Mesenteric fat pad (tissue), 1 donor: ENCODE data around the gene SNRNP70. TPM values are rescaled to one million over a fixed set of nuclear protein-coding genes. Genes with fewer than 3 reads are reported as not detected.
"Not testable (repeated sequence)": the region's sequence is repeated elsewhere in the genome, so short reads cannot be mapped to it uniquely, and the experiment has no call there.

Experiments
- DNase-seq: peaks from one replicate; pipeline ENCODE4 v3.0.0-alpha.2; 2020; ENCODE audit warnings: low spot score
- total RNA-seq: library from RNA; stranded (reverse); fragmentation: NEBNext Ultra II Directional; extraction: Animal tissue kit (Norgen Biotek cat#: 25700); gene quantifications from one replicate; pipeline ENCODE4 v1.2.1, GENCODE V29; 2021
- donor health status: DM: yes; HTN: yes; CAD: no.

The SNRNP70 gene
- total RNA-seq, 1 donor from 2014 or later: 148 TPM

GRCh38 chr19:49064029-49064629, 21.1 kb upstream of the SNRNP70 start:
- DNase-seq: no peak

DNA sequence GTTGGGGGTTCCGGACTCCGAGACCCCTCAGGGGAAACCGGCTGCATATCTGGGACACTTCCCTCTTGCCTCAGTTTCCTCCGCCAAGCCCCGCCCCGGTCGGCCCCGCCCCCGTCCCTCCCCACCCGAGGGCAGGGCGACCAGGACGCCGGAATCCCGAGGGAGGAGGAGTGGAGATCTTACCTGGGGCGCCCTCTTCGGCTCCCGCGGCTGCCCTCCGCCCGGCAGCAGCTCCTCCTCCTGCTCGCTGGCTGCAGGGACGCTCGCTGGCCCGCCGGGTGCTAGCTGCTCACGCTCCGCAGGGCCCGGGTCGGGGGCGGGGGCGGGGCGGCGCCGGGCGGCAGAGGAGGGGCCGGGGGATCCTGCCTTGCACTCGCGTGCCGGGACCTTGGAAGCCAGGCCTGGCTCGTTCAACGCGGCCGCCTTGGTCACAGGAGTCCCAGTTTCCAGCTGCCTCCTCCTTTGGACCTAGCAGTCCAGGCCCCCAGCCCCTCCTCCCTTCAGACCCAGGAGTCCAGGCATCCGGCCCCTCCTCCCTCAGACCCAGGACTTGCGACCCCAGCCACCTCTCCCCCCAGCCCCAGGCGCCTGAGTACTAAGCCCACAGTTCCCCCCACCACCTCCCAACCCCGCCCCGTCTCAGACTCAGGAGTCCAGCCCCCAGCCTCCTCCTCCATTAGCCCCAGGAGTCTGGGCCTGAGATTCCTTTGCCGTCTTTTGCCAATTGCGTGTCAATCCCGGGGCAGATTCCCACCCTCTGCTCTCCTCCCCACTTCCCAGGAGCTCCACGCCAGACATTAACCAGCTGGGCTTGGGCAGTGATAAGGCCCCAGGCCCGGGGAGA, 20.3 kb upstream of the SNRNP70 start, which contains the start of gene NTF4:
Gene NTF4 (minus strand): TSS at position 51 of the 844 bp plus-strand sequence. CDS start 2,821 bp downstream, outside the sequence.
- DNase-seq: no peak

DNA sequence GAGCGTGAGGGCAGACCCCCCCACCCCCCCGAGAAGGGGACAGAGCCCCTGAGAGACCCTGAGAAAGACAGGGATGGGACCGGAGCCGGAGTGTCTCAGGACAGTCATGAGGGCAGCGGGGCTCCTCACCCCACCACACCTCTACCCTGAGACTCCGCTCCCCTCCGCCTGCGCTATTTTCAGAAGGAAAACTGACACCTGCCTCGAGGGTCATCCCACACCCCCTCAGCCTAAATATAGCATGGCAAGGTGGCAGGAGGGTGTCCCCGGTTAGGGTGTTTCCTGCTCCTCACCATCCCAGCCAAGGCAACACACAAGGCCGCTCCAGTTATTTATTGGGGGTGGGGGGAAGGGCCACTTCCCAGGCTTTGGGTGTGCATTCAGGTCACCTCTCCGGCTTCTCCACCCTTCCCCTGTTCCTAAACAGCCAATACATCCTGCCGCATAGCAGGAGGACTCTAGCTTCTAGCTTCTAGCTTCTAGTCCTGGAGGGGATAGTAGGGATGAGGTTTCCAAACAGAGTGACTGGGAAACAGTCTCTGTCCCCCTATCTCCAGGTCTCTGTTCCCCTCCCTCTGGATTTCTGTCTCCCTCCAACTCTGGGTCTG, 19.2 kb upstream of the SNRNP70 start:
- no peak for DNase-seq

DNA sequence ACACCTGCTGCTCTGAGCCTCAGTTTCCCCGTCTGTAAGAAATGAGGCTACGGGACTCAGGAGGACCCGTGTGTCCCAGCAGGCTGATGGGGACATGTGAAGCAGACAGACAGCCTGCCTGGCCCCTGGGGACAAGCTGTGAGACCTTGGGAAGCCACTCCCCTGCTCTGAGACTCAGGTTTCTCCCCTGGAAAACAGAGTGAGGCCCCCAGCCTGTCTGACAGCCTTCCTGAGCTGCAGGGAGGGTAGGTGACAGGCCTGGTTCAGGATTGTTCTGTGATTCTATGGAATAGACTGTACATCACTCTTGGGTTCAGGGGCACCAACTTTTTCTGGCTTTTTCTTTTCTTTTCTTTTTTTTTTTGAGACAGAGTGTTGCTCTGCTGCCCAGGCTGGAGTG, 17.7 kb upstream of the SNRNP70 start:
- DNase-seq: no peak

DNA sequence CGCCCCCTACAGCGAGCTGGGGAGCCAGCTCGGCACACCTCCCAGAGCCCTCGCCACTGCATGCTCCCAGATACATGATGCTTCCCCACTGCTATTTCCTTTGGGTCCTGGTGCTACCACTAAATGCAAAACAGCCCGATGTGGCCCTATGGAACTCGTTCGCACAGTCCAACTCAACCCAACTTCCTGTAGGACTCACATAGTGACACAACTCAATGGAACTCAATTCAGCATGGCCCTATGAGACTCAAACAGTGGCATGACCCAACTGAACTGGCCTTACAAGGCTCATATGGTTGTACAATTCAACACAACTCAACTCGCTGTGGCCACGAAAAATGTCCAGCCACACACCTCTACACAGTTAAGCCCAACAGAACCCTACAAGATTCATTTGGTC, 16.2 kb upstream of the SNRNP70 start:
- no peak for DNase-seq

DNA sequence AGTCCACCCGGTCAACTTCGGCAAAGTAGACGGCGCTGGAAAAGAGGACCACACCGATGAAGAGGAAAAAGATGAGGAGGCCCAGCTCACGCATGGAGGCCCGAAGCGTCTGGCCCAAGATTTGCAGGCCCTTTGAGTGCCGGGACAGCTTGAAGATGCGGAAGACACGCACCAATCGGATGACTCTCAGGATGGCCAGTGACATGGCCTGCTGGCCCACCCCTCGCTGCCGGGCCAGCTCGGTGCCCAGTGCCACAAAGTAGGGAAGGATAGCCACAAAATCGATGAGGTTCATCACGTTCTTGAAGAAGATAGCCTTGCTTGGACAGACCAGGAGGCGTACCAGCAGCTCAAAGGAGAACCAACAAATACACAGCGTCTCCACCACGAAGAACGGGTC, 14.8 kb upstream of the SNRNP70 start:
- DNase-seq: no peak

- DNase-seq: no peak
Measured at GRCh38 chr19:49071860-49072547, 13.2 kb upstream of the SNRNP70 start.

- no peak for DNase-seq
Measured at GRCh38 chr19:49073514-49074378, 11.5 kb upstream of the SNRNP70 start.

DNA sequence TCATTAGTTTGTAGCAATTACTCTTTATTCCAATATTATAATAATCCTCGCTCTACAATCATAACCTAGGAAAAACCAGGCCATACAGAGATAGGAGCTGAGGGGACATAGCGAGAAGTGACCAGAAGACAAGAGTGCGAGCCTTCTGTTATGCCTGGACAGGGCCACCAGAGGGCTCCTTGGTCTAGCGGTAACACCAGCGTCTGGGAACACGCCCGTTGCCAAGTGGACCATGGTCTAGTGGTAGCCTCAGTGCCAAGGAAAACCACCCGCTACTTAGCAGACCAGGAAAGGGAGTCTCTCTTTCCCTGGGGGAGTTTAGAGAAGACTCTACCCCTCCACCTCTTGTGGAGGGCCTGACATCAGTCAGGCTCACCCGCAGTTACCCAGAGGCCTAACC, 10.4 kb upstream of the SNRNP70 start:
- not testable (repeated sequence) for DNase-seq

- no peak for DNase-seq
Measured at GRCh38 chr19:49080392-49080791, 4.9 kb upstream of the SNRNP70 start.

DNA sequence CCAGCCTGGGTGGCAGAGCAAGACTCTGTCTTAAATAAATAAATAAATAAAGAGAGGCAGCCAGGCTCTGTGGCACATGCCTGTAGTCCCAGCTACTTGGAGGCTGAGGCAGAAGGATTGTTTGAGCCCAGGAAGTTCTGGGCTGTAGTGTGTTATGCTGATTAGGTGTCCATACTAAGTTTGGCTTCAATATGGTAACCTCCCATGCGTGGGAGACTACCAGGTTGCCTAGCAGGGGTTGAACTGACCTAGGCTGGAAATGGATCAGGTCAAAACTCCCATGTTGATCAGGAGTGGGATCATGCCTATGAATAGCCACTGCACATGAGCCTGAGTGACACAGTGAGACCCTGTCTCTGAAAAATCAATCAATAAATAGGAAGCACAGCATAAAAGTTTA, 4.0 kb upstream of the SNRNP70 start:
- DNase-seq: no peak

DNA sequence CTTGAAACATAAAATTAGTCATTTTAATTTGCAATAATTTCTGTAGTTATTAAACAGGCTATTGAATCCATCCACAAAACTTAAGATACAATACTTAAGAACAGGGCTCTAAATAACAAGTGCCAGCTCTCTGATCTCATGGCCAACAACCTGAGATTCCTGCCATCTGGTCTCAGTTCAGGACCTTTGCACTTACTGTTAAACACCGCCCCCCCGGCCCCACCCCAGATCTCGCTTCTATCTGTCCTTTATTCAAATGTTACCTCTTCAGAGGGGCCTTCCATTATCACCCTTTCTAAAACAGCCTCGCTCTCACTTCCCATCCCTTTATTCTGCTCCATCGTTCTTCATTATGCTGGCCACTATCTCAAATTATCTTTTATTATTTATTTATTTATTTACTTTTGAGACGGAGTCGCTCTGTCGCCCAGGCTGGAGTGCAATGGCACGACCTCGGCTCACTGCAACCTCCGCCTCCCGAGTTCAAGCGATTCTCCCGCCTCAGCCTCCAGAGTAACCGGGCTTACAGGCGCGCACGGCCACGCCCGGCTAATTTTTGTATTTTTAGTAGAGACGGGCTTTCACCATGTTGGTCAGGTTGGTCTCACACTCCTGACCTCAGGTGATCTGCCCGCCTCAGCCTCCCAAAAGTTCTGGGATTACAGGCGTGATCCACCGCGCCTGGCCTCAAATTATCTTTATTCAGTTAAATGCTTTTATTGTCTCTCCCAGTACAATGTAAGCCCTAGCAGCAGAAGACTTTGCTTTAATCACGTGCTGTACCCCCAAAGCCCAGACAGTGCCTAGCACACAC, 838 bp upstream of the SNRNP70 start:
- DNase-seq: no peak

DNA sequence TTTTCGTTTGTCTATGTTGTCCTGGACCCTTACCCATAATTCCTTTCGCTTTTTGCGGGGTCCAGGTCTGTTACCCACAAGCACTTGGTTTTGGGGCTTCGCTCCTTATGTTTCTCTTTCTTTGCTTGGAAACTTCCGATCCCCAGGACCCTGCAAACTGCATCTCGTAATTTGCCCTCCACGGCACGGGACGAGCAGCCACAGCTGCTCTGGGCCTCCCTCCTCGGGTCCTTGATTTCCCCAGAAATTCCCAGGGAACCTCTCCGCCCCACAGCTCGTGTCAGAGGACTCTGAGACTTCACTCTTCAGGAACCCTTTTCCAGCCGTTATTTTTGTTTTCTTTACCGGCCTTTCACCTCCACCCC, 599 bp downstream of the SNRNP70 start:
- DNase-seq: no peak

DNA sequence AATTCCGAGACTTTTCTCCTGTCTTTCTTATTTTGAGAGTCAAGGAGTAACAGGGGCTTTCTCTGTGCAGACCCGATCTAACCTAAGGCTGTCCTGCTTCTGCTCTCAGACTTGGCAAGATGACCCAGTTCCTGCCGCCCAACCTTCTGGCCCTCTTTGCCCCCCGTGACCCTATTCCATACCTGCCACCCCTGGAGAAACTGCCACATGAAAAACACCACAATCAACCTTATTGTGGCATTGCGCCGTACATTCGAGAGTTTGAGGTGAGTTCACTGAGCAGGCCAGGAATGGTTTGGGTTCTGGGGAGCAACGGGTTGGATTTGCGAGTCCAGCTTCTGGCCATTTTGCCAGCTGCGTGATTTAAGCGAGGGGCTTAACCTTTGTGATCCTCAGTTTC, 1.0 kb downstream of the SNRNP70 start:
- no peak for DNase-seq

DNA sequence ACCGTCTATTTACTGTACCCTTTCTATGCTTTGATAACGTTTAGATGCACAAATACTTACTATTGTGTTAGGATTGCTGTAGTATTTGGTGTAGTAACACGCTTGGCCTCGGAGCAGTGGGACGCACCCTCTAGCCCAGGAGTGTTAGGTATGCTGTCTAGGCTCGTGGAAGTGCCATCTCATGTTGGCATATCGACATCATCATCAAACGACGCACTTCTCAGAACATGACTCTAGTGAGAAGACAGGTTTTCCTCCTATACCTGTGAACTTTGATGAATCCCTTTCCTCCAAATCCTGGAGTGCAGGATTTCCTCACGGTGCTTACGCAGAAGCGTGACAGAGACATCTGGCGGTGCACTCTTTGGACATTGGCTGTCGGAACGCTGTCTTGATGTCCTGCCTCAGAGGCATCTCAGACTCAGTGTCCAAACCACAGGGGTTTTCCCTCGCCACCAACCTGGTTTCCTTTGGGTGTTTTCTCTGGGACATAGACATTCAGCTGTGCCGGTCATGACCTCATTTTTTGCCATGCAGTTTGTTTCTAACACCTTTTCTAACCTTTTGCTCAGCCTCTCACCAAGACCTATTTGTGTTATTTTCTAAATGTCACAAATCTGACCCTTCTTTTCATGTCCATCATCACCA, 6.3 kb downstream of the SNRNP70 start:
- no peak for DNase-seq

DNA sequence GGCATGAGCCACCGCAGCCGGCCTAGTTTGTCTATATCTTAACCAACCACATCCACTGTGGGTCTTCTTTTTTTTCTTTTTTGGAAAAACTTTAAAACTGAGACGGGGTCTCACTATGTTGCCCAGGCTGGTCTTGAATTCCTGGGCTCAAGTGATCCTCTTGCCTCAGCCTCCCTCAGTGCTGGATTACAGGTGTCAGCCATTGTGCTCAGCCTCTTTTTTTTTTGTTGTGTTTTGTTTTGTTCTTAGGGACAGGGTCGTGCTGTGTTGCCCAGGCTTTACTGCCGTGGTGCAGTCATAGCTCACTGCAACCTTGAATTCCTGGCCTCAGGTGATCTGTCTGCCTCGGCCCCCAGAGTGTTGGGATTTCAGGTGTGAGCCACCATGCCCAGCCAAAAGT, 7.4 kb downstream of the SNRNP70 start:
- DNase-seq: no peak

- no peak for DNase-seq
Measured at GRCh38 chr19:49094505-49095482, 9.5 kb downstream of the SNRNP70 start.
